ENCODE data around the gene PCSK5.

Gene PCSK5

GRCh38 chr9:76213751-76214150 lies 323.3 kb downstream of the PCSK5 start:
- no peak for DNase-seq

GRCh38 chr9:76215066-76215465 lies 324.6 kb downstream of the PCSK5 start:
- no peak for DNase-seq

GRCh38 chr9:76216161-76216649 lies 325.7 kb downstream of the PCSK5 start:
- no peak for DNase-seq

GRCh38 chr9:76218117-76218885 lies 327.8 kb downstream of the PCSK5 start:
- no peak for DNase-seq

GRCh38 chr9:76218886-76219445 lies 328.5 kb downstream of the PCSK5 start:
- DNase-seq: no peak

- no peak for DNase-seq
Observed at GRCh38 chr9:76219560-76220151, 329.2 kb downstream of the PCSK5 start.

GRCh38 chr9:76221423-76221822 lies 330.9 kb downstream of the PCSK5 start:
- DNase-seq: no peak

GRCh38 chr9:76223749-76224340 lies 333.4 kb downstream of the PCSK5 start:
- DNase-seq: no peak

GRCh38 chr9:76227156-76227555 lies 336.7 kb downstream of the PCSK5 start:
- no peak for DNase-seq

- no peak for DNase-seq
Observed at GRCh38 chr9:76231001-76231400, 340.5 kb downstream of the PCSK5 start.

GRCh38 chr9:76232861-76233489 lies 342.5 kb downstream of the PCSK5 start:
- no peak for DNase-seq

- no peak for DNase-seq
Observed at GRCh38 chr9:76240578-76240977, 350.1 kb downstream of the PCSK5 start.

- DNase-seq: no peak
Observed at GRCh38 chr9:76245518-76245917, 355.0 kb downstream of the PCSK5 start.

GRCh38 chr9:76246680-76247079 lies 356.2 kb downstream of the PCSK5 start:
- no peak for DNase-seq

- no peak for DNase-seq
Observed at GRCh38 chr9:76247426-76247825, 357.0 kb downstream of the PCSK5 start.

GRCh38 chr9:76249309-76249708 lies 358.8 kb downstream of the PCSK5 start:
- DNase-seq: no peak

GRCh38 chr9:76255781-76256455 lies 365.4 kb downstream of the PCSK5 start:
- DNase-seq: peak; percentile 78

GRCh38 chr9:76257311-76257710 lies 366.8 kb downstream of the PCSK5 start:
- peak; percentile 38 for DNase-seq

GRCh38 chr9:76266649-76267283 lies 376.3 kb downstream of the PCSK5 start:
- no peak for DNase-seq

- DNase-seq: no peak
Observed at GRCh38 chr9:76267284-76267652, 376.8 kb downstream of the PCSK5 start.

GRCh38 chr9:76269789-76270188 lies 379.3 kb downstream of the PCSK5 start:
- DNase-seq: no peak

GRCh38 chr9:76271755-76272154 lies 381.3 kb downstream of the PCSK5 start:
- no peak for DNase-seq
